ENCODE results near the gene LMF1.

The LMF1 gene

GRCh38 chr16:984736-985636 is 14.2 kb upstream of the LMF1 start:
- no peak for DNase-seq

DNA sequence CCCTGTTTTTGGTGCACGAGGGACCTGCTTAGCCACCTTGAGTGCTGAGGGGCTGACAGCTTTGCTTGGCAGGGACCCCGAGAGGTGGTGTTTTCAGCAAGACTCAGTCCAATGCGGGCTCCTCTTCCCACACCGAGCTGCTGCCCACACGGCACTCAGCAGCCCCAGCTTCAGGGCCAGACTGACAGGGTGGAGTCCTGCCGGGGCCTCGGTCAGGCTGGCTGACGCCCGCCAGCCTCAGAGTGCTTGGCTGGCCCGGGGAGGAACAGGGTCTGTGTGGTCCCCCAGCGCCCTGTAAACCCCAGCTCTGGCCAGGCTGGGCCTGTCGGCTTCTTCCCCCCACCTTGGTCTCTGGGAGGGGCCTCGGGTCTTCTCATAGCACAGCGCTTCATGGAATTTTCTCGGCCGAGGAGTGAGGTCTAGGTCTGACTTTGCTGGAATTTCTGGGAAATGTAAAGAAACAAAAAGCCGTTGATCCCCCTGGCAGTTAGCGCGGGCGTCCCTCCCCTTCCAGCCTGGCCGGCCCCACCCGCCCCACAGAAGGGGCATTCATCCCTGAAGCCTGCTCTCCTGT is 13.4 kb upstream of the LMF1 start:
- no peak for DNase-seq

DNA sequence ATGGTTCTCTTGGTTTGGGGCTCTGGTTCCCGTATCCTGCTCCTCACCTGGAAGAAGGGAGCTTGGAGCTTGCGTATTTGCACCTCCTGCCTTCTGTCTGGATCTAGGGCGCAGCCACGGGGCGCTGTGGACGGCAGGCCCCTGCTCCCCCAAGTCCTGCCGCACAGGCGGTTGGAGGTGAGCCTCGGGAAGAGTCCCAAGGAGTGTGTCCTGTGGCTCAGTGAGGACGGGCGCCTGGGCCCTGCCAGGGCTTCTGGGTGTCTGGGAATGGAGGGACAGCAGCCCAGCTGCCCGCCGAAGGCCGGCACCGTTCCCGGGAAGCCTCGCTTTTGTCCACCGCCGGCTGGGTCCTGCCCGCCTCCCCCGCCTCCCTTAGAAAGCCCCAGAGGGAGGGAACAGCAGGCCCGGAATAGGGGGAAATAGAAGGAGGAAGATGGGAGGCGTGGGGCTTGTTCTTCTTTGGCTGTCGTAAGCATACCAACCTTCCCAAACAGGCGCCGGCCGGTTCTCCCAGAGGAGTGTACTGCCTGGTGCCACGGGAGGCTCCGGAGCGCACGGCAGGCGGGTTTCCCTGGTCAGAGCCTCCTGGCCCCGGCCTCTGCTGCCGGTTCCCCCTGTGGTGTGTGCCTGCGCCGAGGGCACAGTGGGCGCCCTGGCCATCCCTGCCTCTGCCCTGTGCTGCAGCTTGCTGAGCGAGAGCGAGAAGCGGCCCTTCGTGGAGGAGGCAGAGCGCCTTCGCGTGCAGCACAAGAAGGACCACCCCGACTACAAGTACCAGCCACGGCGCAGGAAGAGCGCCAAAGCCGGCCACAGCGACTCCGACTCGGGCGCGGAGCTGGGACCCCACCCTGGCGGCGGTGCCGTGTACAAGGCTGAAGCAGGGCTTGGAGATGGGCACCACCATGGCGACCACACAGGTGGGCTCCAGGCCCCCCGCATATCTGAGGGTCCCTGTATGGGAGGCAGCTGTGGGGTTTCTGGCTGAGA is 12.6 kb upstream of the LMF1 start:
- no peak for DNase-seq

DNA sequence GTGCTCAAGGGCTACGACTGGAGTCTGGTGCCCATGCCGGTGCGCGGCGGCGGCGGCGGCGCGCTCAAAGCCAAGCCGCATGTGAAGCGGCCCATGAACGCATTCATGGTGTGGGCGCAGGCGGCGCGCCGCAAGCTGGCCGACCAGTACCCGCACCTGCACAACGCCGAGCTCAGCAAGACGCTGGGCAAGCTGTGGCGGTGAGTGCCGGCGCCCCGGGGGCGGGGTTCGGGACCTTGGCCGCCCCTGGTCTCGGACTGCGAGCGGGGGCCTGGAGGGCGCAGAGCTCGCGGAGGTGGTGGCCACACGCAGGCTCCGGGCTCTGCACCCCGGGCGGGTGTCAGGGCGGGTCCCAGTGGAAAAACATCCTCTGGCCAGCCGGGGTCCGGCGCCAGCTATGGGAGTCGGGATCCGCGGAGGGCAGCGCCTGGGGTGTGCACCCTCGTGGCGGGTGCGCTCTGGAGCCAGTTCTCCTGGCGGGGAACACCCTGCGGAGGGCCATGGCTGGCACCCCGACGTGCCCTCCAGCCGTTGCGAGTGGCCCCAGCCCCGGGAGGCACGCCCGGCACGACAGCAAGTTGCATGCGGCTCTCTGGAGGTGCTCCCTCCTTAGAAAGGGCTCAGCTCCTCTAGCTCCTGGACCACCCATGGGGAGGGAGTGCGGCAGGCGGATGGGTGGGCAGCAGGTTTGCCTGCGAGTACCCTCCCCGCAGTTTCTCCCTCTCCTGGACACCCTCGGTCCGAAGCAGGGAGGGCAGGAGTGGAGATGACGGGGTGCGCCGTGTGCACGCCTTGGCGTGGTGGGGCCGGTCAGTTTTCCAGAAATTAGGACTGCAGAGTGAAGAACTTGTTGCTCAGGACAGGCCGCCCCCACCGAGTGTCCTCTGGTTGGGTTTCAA is 11.6 kb upstream of the LMF1 start:
- peak in 1 of 2 donors; percentile 29 for DNase-seq

DNA sequence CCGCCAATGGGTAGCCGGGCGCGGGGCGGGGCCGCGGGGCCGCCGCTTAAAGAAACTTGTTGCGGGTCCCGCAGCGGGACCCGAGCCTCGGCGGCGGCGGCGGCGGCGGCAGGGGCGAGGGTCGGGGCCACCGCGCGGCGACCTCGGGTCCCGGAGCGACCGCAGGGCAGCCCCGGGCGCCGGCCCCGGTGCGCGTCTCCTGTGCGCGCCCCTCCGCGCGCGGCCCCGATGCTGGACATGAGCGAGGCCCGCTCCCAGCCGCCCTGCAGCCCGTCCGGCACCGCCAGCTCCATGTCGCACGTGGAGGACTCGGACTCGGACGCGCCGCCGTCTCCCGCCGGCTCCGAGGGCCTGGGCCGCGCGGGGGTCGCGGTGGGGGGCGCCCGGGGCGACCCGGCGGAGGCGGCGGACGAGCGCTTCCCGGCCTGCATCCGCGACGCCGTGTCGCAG is 10.9 kb upstream of the LMF1 start, which contains the start of gene SOX8:
Gene SOX8, plus strand, starts transcription at position 76 of the 450 bp plus-strand sequence. Its CDS starts 153 bp downstream, at position 229.
- no peak for DNase-seq

DNA sequence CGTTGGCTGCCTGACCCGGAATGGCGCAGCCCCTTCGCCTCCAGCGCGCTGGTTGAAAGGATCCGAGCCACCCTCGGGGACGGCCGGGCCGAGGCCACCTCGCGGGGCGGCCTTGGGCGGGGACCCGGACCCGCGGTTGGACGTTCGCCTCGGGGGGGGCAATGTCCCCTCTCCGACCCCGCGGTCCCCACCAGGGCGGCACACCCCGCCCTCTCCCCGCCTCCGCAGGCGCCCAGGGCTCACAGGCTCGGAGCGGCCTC is 9.7 kb upstream of the LMF1 start:
- peak in 1 of 2 donors; percentile 22 for DNase-seq

- no peak for DNase-seq
Observed at GRCh38 chr16:979859-980594, 9.2 kb upstream of the LMF1 start.

DNA sequence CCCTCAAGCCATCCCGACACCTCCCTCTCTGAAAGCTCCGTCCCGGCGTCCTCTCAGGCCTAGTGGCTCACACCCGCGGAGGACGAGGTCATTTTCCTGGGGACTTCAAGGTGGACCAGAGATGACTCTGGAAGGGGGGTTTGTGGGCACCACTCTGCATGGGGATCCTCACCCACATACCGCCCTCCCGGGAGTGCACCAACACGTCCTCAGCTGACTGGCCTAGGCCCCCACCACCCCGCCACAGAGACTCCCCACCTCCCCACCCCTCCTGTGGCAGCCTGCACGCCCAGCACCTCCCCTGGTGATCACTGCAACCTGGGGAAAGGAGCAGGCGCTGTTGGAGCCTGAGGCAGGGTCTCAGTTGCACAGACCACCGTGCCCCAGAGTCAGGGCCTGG is 8.4 kb upstream of the LMF1 start:
- DNase-seq, result no peak

- no peak for DNase-seq
Observed at GRCh38 chr16:978403-978802, 7.6 kb upstream of the LMF1 start.

DNA sequence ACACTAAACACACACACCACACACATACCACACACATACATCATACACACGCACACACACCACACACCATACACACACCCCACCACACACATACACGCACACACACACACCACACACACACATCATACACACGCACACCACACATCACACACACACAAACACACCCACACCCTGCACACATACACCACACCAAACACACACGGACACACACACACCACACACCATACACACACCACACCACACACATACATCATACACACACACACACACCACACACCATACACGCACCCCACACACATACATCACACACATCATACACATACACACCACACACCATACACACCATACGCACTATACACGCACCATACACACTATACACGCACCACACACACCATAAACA is 7.1 kb upstream of the LMF1 start:
- no peak for DNase-seq

DNA sequence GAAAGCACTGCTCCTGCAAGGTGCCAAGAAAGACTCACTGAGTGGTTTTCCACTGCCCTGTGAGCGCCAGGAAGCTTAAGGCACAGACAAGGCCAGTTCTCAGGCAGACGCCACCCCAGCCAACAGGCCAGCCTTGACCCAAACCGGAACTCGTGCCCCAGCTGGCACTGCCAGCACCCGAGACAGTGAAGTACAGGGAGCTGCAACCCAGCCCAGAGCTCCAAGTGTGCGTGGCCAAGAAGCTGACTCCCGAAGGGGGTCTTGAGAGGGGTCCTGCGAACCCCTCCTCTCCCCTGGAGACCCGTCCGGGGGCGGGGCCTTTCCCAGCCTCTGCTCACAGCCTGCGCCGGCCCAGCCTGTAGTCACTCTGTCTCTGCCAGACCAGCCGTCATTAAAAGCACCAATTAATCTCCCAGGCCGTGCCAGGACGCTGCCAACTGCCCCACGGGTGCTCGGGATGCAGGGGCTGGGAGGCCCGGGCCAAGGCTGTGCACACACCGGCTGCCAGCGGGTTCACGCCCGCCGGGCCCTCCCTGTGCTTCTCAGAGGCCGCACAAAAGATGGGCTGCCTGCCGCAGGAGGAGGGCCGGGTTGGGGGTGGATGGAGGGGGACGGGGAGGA is 6.4 kb upstream of the LMF1 start:
- DNase-seq, result no peak

DNA sequence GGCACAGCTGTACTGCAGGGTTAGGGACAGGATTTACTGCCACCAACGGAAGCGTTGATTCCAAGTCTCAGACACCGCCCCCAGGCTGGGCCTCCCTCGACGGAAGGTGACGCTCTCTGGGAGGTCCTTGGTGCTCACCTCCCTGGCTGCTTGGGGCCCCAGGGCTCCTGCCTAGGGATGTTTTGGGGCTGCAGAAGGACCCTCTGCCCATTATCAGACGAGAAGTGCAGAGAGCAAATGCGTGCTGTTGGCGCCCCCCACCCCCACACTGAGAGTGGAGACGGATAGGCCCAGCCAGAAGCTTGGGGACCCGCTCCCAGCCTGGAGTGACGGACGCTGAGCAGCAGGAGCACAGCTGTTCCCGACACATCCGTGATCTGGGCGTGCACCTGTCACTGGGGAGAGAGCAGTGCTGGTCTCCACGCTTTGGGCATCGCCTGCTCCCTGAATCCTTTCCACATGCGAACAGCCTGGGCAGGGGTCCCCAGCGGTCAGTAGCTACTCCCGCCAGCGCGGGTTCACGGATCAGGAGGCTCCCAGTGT is 5.7 kb upstream of the LMF1 start:
- peak in 1 of 2 donors; percentile 25 for DNase-seq

GRCh38 chr16:975291-975690 is 4.5 kb upstream of the LMF1 start:
- DNase-seq, result no peak

- DNase-seq, result no peak
Observed at GRCh38 chr16:974611-975261, 4.0 kb upstream of the LMF1 start.

GRCh38 chr16:974001-974601 is 3.3 kb upstream of the LMF1 start:
- no peak for DNase-seq

DNA sequence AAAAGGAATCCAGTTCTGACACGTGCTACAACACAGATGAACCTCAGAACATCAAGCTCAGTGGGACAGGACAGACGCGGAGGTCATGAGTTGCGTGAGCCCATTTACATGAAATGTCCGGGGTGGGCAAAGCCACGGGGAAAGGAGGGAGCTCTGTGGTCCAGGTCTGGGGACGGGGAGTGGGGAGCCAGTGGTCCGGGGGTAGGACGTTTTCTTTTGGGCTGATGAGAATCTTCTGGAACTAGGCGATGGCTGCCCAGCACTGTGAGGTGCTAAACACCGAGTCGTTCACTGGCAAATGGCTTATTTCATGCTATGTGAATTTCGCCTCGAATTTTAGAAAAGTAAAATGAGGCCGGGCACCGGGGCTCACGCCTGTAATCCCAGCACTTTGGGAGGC is 2.6 kb upstream of the LMF1 start:
- DNase-seq, result no peak

DNA sequence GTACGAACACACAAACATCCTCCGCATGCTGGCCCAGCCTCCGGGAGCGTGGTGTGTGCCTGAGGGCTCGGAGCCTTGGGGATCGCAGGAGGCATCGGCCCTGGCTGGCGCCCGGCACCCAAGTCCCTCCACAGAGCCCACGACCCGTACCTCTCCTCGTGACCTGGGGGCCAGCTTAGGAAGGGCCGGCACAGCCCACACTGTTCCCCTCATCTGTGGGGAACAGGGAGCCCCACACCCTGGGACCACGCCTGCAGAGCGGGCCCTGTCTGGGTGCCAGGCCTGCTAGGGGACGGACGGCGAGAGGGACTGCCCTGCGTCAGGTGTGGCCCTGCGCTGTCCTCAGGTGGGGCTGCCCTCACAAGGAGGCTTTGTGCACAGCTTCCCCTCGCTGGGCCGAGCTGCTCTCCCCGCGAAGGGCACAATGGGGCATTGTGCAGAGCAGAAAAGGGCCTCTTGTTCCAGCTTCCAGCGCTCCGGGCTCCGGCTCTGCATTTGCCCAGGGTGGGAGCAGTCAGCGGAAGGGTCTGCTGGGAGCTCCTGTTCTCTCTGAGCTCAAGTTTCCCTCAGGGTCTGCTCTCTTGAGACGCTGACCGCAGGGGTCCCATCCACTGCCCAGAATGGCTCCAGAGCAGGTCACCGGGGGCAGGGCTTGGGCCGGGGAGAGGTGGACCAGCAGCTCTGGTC is 1.7 kb upstream of the LMF1 start:
- no peak for DNase-seq

DNA sequence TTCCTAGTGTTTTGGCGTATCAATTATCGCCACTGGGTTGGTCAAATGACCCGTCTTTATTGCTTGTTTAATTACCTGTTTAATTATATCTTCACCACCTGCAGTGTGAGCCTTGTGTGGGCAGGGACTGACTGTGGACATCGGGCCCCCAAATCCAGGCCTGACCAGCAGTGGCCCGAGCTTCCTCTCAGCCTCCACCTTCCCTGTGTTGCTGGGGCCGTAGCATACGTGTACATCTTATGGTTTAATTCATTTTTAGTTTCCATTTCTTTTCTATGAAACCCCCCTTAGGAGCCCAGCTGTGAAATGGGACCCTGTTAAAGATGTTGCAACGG is 1.2 kb upstream of the LMF1 start:
- no peak for DNase-seq

- DNase-seq, result no peak
Observed at GRCh38 chr16:971582-971905, 760 bp upstream of the LMF1 start.

DNA sequence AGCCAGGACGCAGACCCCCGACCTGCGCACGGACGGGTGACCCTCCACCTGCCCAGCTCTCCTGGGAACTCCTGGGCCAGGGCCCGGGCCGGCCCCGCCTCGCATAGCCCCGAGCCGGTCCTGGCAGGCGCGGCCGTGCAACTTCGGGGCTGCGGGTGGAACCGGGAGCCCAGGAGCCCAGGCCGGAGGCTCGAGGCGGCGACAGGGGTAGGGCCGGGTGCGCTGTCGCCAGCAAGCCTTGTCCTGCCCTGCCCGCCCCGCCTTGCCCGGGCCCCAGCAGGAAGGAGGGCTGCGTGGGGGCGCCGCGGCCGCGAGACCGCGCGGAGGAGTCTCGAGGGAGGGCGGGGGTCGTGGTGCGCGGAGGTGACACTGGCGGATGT is 408 bp downstream of the LMF1 start:
- DNase-seq, result no peak
